Vagina (tissue), 2 donors: Measurements from ENCODE around the gene PWWP2B.

Experiments
- POLR2AphosphoS5 ChIP-seq, 2 donors: sonication (generic); formaldehyde crosslinking; IDR thresholded peaks; one replicate each; pipeline ENCODE4 v1.9.0; 2017; ENCODE audit warnings: antibody characterized with exemption in 2 of 2, mild to moderate bottlenecking in 2 of 2, low read depth in 1 of 2; ENCODE audit not compliant: insufficient read depth in 1 of 2
- TF ChIP-seq, protein P1 (sequence below), 3 experiments: fragments of 450-650 bp in 2 of 3; fragments of 200-600 bp in 1 of 3; sonication (generic) in 1 of 3; IDR thresholded peaks; one replicate each; pipeline ENCODE4 v1.5.1; 2017 to 2019; ENCODE audit warnings: antibody characterized with exemption in 3 of 3, mild to moderate bottlenecking in 2 of 3, moderate library complexity in 2 of 3

DNA sequence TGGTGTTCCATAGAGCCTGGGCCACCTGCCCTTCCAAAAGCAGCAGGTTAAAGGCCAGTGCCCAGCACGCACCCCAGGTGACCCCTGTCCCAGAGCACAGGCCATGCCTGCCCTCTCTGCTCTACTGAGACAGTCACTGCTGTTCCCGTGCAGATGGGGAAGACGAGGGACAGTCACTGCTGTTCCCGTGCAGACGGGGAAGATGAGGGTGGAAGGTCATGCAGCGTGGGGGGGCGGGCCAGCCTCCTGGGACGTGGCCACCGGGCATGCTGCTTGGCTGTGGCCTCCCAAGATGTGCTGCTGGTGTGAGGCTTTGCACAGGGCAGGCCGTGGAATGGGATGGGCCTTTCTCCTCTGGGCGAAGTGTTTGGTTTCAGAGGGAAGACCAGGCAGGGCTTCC is 46.6 kb upstream of the PWWP2B start:
- TF ChIP-seq, protein P1, sequence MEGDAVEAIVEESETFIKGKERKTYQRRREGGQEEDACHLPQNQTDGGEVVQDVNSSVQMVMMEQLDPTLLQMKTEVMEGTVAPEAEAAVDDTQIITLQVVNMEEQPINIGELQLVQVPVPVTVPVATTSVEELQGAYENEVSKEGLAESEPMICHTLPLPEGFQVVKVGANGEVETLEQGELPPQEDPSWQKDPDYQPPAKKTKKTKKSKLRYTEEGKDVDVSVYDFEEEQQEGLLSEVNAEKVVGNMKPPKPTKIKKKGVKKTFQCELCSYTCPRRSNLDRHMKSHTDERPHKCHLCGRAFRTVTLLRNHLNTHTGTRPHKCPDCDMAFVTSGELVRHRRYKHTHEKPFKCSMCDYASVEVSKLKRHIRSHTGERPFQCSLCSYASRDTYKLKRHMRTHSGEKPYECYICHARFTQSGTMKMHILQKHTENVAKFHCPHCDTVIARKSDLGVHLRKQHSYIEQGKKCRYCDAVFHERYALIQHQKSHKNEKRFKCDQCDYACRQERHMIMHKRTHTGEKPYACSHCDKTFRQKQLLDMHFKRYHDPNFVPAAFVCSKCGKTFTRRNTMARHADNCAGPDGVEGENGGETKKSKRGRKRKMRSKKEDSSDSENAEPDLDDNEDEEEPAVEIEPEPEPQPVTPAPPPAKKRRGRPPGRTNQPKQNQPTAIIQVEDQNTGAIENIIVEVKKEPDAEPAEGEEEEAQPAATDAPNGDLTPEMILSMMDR (IDR thresholded peaks at IDR 0.05) = no peak
- TF ChIP-seq POLR2AphosphoS5 (IDR thresholded peaks at IDR 0.05; ENCODE audit: insufficient read depth in 1 of 2, low read depth in 1 of 2) = no peak
